Neural progenitor cell (in vitro differentiated cells): ENCODE measurements around the gene NALCN.

Experiments
- CTCF ChIP-seq: fragments of 200-600 bp; sonication (generic); IDR thresholded peaks from 2 replicates; pipeline ENCODE4 v1.5.1; 2017; ENCODE audit warnings: antibody characterized with exemption, mild to moderate bottlenecking
- EZH2 ChIP-seq: fragments of 200-600 bp; sonication (generic); IDR thresholded peaks from 2 replicates; pipeline ENCODE4 v1.6.1; 2017; ENCODE audit warnings: antibody characterized with exemption, mild to moderate bottlenecking, moderate library complexity

DNA sequence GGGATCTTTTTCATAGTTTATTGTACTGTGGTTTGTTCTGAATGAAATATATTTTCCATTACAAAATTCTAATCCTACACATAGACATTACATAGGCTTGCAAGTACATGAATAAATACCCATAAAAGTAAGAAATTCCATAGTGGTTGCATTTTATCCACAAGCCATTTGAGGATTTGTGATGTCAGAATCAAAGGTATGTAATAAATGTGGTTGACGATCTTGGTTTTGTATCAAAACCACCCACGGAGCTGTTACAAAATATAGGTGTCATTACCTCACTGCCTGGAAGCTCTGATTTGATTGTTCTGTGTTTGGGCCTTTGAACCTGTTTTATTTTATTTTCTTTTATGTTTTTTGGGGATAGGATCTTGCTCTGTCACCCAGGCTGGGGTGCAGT, 125.1 kb downstream of the NALCN start:
- TF ChIP-seq CTCF (no peak), EZH2 (no peak)
